Mucosa of descending colon (tissue), 3 donors: ENCODE data around the gene TNRC6B. TPM values are rescaled to one million over a fixed set of nuclear protein-coding genes. Genes with fewer than 3 reads are reported as not detected.

Source experiments
- ATAC-seq: fragments of 200-7000 bp; cut with Tn5 transposase; one replicate; pipeline ENCODE4 v1.9.1; 2020; ENCODE audit warnings: mild to moderate bottlenecking, moderate library complexity
- DNase-seq, 3 donors: peaks; one replicate each; pipeline ENCODE4 v3.0.0-alpha.2; 2020
- H3K36me3 ChIP-seq: fragments of 200-600 bp; one replicate; pipeline ENCODE4 v1.8.0; 2021; ENCODE audit warnings: low read depth, mild to moderate bottlenecking
- H3K4me1 ChIP-seq: fragments of 200-600 bp; one replicate; pipeline ENCODE4 v1.8.0; 2021; ENCODE audit warnings: low read depth, mild to moderate bottlenecking
- H3K4me3 ChIP-seq: fragments of 200-600 bp; one replicate; pipeline ENCODE4 v1.8.0; 2021; ENCODE audit warnings: mild to moderate bottlenecking
- H3K9me3 ChIP-seq: fragments of 200-600 bp; one replicate; pipeline ENCODE4 v1.8.0; 2021; ENCODE audit warnings: mild to moderate bottlenecking
- intact Hi-C, 2 donors: fragments of 100-400 bp; cut with DNase I in 1 of 2; cut with micrococcal nuclease in 1 of 2; formaldehyde crosslinking; loops; one replicate each; pipeline versions ENCODE4 v1.11.0 to v1.11.1; 2022; cut with DNase I, micrococcal nuclease
- total RNA-seq, 3 donors: library from RNA; stranded (reverse); fragmentation: NEBNext Ultra II Directional in 2 of 3; extraction: Animal tissue kit (Norgen Biotek cat#: 25700) in 2 of 3; gene quantifications; one replicate each; pipeline versions ENCODE4 v1.2.1 to v1.2.4, GENCODE V29; 2021 to 2023
- TF ChIP-seq, protein P1 (sequence below): fragments of 200-600 bp; IDR thresholded peaks from one replicate; pipeline ENCODE4 v1.8.0; 2022; ENCODE audit warnings: antibody characterized with exemption, mild to moderate bottlenecking
- donor health status: DM: no; HTN: no; CAD: no; lungs with moderate emphysema.
- donor health status: DM: no; HTN: no; CAD: no.
- donor health status: DM: no; HTN: yes; CAD: no.

TNRC6B gene
- total RNA-seq, 3 donors from 2014 or later, result 58.6 to 72.9 (median 58.9) TPM

DNA sequence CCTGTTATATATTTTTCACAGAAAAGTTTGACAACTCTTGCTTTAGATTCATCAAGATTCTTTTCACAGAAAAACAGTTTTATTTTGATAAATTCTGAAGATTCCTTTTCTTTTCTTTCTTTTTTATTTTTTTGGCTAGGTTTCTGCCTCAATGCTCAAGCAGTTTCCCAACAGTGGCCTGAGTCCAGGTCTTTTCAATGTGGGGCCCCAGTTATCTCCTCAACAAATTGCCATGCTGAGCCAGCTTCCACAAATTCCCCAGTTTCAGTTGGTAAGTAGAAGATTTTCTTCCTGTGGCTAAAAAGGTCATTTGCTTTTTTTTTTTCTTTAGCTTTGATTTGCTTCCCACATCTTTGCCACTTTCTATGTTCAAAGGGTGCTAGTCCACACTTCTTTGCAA lies 122.6 kb downstream of the TNRC6B start:
- Histone ChIP-seq H3K9me3 (no peaks in the 10 kb centered on the region), H3K4me1 (no peaks in the 10 kb centered on the region), H3K36me3 (peaks cover 7% of the 10 kb centered on the region), H3K4me3 (no peak overlapping the region)
- DNase-seq (no peak), ATAC-seq (no peak)
- TF ChIP-seq, protein P1, sequence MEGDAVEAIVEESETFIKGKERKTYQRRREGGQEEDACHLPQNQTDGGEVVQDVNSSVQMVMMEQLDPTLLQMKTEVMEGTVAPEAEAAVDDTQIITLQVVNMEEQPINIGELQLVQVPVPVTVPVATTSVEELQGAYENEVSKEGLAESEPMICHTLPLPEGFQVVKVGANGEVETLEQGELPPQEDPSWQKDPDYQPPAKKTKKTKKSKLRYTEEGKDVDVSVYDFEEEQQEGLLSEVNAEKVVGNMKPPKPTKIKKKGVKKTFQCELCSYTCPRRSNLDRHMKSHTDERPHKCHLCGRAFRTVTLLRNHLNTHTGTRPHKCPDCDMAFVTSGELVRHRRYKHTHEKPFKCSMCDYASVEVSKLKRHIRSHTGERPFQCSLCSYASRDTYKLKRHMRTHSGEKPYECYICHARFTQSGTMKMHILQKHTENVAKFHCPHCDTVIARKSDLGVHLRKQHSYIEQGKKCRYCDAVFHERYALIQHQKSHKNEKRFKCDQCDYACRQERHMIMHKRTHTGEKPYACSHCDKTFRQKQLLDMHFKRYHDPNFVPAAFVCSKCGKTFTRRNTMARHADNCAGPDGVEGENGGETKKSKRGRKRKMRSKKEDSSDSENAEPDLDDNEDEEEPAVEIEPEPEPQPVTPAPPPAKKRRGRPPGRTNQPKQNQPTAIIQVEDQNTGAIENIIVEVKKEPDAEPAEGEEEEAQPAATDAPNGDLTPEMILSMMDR, result no peak
- intact Hi-C loops, result no loop called here

- intact Hi-C loops, result no loop called here
- no peak overlapping the region for H3K4me3 ChIP-seq
- DNase-seq (no peak), ATAC-seq (no peak)
- TF ChIP-seq, protein P1, result no peak
- H3K4me1 ChIP-seq, result no peaks in the 10 kb centered on the region
- peaks cover 7% of the 10 kb centered on the region for H3K36me3 ChIP-seq
- H3K9me3 ChIP-seq, result no peaks in the 10 kb centered on the region
Measured at GRCh38 chr22:40300884-40301672, 123.4 kb downstream of the TNRC6B start.

DNA sequence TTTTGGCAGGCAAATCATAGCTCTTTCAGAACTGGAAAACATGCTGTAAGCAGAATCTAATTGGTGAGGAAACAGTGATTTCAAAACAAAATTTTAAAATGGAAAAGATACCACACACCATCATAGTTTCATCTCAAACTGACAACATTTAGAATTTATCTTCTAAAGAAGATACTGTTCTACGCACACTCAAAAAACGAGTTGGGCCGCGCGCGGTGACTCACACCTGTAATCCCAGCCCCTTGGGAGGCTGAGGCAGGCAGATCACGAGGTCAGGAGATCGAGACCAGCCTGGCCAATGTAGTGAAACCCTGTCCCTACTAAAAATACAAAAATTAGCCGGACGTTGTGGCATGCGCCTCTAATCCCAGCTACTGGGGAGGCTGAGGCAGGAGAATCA lies 124.4 kb downstream of the TNRC6B start:
- ATAC-seq, result no peak
- intact Hi-C loops, result no loop called here
- H3K4me1 ChIP-seq, result no peaks in the 10 kb centered on the region
- TF ChIP-seq, protein P1, result no peak
- H3K36me3 ChIP-seq, result peaks cover 7% of the 10 kb centered on the region
- no peak for DNase-seq
- no peak overlapping the region for H3K4me3 ChIP-seq
- no peaks in the 10 kb centered on the region for H3K9me3 ChIP-seq

GRCh38 chr22:40305625-40306024 lies 127.9 kb downstream of the TNRC6B start:
- no peak overlapping the region for H3K4me3 ChIP-seq
- no peak for ATAC-seq
- no peak for DNase-seq
- intact Hi-C loops, result no loop called here
- TF ChIP-seq, protein P1, result no peak
- H3K36me3 ChIP-seq, result peaks cover 14% of the 10 kb centered on the region
- no peaks in the 10 kb centered on the region for H3K9me3 ChIP-seq
- peaks cover under 1% of the 10 kb centered on the region for H3K4me1 ChIP-seq

- ATAC-seq (no peak), DNase-seq (no peak)
- no peak overlapping the region for H3K4me3 ChIP-seq
- H3K9me3 ChIP-seq, result no peaks in the 10 kb centered on the region
- intact Hi-C loops, result no loop called here
- TF ChIP-seq, protein P1, result no peak
- peaks cover 14% of the 10 kb centered on the region for H3K36me3 ChIP-seq
- H3K4me1 ChIP-seq, result peaks cover 10% of the 10 kb centered on the region
Measured at GRCh38 chr22:40308999-40309573, 131.4 kb downstream of the TNRC6B start.
